NOMO-1 (cell line): ENCODE results near the gene EBLN2.

Experiments
- DNase-seq, 2 experiments: peaks; one replicate each; lab custom pipeline; 2025; ENCODE audit not compliant: unreplicated experiment in 2 of 2; lab: John Stamatoyannopoulos, UW

EBLN2 gene

DNA sequence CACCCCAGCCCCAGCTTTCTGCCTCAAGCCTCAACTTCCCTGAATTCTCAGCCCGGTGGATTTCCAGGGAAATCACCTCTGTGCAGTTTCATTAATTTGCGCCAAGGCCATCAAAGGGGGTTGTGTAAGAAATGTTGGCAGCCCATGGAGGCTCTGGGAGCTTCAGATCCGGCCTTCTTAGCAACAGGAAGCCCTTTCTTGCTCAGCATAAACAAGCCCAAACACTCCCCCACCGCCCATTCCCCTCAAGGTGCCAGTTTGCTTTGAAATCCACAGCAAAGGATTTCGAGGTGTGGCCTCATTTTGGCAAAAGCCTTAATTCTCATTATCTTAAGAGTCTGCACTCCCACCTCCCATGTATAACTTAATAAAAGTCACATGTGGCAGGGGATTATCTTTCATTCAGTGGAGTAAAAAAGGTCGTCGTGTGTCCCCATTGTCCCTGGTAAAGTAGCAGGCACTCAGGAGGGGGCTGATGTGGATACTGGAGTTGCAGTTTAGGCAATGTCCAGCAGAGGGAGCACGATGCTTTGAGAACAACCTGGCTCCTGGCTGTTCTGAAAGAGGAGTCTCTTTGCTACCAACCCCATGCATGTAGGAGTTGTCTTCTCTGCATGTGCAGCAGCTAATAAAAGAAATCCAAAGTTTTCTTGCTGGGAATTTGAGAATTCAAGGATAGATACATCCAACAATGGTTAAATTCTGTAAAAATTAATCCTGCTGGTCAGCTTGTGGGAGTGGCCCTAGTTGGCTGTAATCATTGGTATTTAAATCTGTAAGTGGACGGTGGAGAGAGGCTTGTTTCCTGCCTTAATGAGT lies 39.5 kb downstream of the EBLN2 start:
- DNase-seq, result peak; percentile 9 to 69

DNA sequence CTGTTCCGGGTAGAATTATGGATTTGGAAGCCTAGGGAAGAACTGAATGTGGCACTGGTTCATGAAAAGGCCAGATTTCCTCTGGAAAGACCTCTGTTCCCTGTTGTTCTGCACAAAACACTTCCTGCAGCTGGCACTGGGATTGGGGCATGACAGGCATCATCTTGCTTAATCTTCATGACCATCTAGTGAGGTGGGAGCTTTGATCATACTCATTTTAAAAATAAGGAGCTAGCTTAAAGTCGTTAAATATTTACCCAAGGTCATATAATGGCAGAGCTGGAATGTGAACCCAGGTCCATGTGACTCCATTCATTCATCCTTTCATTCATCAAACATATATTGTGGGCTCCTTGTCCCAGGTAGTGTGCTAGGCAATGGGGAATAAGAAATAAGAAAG lies 40.4 kb downstream of the EBLN2 start:
- no peak for DNase-seq

DNA sequence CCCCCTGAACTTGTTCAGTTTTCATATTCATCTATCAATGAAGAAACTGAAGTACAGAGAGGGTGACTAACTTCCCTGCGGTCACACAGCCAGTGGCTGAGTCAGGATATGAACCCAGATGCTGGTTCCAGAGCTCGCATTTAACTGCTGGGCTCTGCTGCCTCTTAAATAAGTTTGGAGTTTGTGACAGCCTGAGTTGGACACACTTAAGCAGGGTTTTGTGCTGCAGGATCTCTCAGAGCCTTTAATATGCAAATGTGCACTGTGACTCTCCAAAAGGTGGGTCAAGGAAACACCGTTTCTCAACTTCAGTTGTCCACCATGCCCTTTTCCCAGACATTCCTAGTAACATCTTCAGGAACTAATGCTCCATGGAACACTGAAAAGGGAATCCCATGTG lies 45.8 kb downstream of the EBLN2 start:
- no peak for DNase-seq

DNA sequence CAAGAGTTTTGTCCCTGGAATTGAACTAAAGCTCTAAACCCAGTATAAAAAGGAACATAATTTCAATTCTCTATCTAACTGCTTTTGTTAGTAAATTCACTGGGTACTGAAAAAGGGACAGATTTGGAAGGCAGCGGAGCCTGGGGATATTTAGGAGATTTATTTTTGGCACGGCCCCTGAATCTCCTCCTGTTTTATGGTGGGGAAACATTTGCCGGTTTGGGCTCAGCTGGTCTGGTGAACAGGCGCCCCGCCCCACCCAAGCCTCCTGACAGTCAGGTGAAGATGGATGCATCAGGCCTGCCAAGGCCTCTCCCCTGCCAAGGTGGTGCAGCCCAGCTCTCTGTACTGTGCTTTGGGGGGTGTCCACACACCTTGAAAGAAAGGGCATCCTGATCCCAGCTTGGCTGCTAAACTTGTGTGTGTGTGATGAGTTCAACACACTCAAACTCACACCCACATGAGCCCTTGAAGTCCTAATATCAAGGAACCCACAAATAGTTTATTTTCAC lies 46.3 kb downstream of the EBLN2 start:
- no peak for DNase-seq

DNA sequence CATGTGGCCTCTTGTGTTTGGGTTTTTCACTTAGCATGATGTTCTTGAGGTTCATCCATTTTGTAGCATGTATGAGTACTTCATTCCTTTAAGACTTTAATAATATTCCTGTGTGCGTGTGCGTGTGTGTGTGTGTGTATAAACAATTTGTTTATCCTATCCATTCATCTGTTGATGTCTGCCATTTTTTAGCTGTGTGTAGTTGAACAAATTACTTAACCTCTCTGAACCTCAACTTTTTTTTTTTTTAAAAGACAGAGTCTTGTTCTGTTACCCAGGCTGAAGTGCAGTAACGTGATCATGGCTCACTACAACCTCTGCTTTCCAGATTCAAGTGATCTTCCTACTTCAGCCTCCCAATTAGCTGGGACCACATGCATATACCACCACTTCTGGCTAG lies 47.3 kb downstream of the EBLN2 start:
- DNase-seq, result no peak

DNA sequence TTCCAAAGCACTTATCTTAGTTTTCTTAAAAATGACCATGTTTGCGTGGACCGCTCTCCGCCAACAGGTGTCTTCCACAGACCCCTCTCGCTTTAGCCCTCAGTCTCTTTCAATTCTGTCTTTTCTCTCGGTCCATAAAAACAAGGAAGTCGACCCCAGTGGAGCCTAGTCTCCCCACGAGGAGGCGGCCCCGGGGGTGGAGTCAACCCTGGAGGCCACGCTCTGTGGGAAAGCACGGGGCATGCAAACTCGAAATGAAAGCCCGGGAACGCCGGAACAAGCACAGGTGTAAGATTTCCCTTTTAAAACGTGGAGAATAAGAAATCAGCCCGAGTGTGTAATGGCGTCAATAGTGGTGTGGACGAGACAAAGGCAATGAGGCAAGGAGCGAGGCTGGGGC lies 49.1 kb downstream of the EBLN2 start:
- no peak for DNase-seq
